ENCODE data around the gene SYT9. TPM values are rescaled to one million over a fixed set of nuclear protein-coding genes. Genes with fewer than 3 reads are reported as not detected.

The SYT9 gene
- total RNA-seq, 1 experiment from 2014 or later, result not detected

DNA sequence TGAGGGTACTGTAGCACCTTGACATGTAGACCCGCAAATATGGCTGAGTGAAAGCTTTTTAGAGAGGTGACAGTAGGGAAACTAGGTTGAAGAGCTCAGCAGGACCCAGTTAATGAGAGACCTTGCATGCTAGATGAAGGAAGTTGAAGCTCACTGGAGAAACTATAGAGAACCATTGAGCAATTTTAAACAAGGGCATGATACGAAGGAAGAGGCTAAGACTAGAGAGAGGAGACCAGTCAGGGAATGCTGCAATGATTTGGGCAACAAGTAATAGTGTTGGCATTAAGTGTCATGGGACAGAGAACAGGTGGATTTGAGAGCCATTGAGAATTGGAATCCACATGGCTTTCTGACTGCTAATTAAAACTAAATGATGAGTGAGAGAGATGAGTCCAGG lies 237.7 kb downstream of the SYT9 start:
- TF ChIP-seq, protein P1, sequence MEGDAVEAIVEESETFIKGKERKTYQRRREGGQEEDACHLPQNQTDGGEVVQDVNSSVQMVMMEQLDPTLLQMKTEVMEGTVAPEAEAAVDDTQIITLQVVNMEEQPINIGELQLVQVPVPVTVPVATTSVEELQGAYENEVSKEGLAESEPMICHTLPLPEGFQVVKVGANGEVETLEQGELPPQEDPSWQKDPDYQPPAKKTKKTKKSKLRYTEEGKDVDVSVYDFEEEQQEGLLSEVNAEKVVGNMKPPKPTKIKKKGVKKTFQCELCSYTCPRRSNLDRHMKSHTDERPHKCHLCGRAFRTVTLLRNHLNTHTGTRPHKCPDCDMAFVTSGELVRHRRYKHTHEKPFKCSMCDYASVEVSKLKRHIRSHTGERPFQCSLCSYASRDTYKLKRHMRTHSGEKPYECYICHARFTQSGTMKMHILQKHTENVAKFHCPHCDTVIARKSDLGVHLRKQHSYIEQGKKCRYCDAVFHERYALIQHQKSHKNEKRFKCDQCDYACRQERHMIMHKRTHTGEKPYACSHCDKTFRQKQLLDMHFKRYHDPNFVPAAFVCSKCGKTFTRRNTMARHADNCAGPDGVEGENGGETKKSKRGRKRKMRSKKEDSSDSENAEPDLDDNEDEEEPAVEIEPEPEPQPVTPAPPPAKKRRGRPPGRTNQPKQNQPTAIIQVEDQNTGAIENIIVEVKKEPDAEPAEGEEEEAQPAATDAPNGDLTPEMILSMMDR (IDR thresholded peaks at IDR 0.05; ENCODE audit: unreplicated experiment), result no peak
- intact Hi-C loops (cut with micrococcal nuclease; ENCODE audit: unreplicated experiment), result no loop called here
- Mint-ChIP-seq H3K27ac (ENCODE audit: unreplicated experiment) (no peak overlapping the region), H3K4me3 (ENCODE audit: low read depth, unreplicated experiment) (no peak overlapping the region), H3K4me1 (ENCODE audit: low read depth, unreplicated experiment) (no peaks in the 10 kb centered on the region), H3K27me3 (ENCODE audit: unreplicated experiment) (peaks cover 47% of the 10 kb centered on the region), H3K9me3 (ENCODE audit: low read depth, unreplicated experiment) (no peaks in the 10 kb centered on the region), H3K36me3 (ENCODE audit: insufficient read depth, unreplicated experiment) (no peaks in the 10 kb centered on the region)
- BruUV-seq (replicated peaks), result no TSS peak
- CTCF ChIA-PET, result no interaction called here
- DNase-seq, result no peak

DNA sequence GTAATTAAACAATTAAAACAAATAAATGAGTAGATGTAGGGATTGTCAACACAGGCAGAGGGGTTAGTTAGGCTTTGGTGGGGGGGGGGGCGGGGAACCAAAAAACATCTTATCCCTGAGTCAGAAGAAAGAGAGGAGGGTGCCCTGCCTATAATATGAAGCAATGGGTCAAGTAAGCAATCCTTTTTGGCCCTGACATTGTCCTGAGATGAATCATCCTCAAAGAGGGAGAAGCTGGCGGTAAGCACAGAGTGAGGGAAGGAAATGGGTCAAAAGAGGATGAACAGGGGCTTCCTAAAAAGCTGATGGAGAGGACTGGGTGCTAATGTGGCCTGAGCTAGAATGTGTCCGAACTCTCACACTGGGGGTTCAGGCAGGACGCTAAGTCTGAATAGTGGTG lies 238.3 kb downstream of the SYT9 start:
- BruUV-seq (replicated peaks), result no TSS peak
- CTCF ChIA-PET, result interaction anchor here (0.7 kb wide), 1 partner anchor 1137 kb away, joined by 6 read pairs; no protein-coding TSS in a partner anchor
- Mint-ChIP-seq H3K9me3 (ENCODE audit: low read depth, unreplicated experiment) (no peaks in the 10 kb centered on the region), H3K36me3 (ENCODE audit: insufficient read depth, unreplicated experiment) (no peaks in the 10 kb centered on the region), H3K4me3 (ENCODE audit: low read depth, unreplicated experiment) (no peak overlapping the region), H3K27me3 (ENCODE audit: unreplicated experiment) (peaks cover 54% of the 10 kb centered on the region), H3K27ac (ENCODE audit: unreplicated experiment) (no peak overlapping the region), H3K4me1 (ENCODE audit: low read depth, unreplicated experiment) (no peaks in the 10 kb centered on the region)
- TF ChIP-seq, protein P1 (IDR thresholded peaks at IDR 0.05; ENCODE audit: unreplicated experiment), result no peak
- intact Hi-C loops (cut with micrococcal nuclease; ENCODE audit: unreplicated experiment), result no loop called here
- no peak for DNase-seq

DNA sequence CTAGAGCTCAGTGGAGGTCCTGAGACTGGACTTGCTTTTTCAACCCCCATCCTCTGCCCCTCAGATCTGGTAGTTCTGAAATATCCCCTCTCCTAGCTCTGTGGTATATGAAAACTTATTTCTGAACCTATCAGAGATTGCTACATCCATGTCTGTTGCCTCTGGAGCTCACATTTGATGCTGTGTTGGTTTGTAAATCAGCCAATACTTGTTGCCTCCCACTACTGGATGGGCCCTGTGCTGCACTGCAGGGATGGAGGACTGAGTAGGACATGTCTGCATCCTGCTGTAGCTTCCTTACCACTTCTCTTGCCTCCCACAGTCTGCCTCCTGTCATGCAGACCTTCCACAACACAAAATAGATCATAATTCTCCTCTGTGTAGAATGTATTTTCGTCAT lies 238.8 kb downstream of the SYT9 start:
- intact Hi-C loops (cut with micrococcal nuclease; ENCODE audit: unreplicated experiment), result no loop called here
- Mint-ChIP-seq H3K36me3 (ENCODE audit: insufficient read depth, unreplicated experiment) (no peaks in the 10 kb centered on the region), H3K27me3 (ENCODE audit: unreplicated experiment) (peaks cover 59% of the 10 kb centered on the region), H3K4me1 (ENCODE audit: low read depth, unreplicated experiment) (no peaks in the 10 kb centered on the region), H3K9me3 (ENCODE audit: low read depth, unreplicated experiment) (no peaks in the 10 kb centered on the region), H3K4me3 (ENCODE audit: low read depth, unreplicated experiment) (no peak overlapping the region), H3K27ac (ENCODE audit: unreplicated experiment) (no peak overlapping the region)
- CTCF ChIA-PET, result interaction anchor here (0.7 kb wide), 1 partner anchor 1137 kb away, joined by 6 read pairs; no protein-coding TSS in a partner anchor
- no peak for DNase-seq
- no TSS peak for BruUV-seq (replicated peaks)
- TF ChIP-seq, protein P1 (IDR thresholded peaks at IDR 0.05; ENCODE audit: unreplicated experiment), result no peak

DNA sequence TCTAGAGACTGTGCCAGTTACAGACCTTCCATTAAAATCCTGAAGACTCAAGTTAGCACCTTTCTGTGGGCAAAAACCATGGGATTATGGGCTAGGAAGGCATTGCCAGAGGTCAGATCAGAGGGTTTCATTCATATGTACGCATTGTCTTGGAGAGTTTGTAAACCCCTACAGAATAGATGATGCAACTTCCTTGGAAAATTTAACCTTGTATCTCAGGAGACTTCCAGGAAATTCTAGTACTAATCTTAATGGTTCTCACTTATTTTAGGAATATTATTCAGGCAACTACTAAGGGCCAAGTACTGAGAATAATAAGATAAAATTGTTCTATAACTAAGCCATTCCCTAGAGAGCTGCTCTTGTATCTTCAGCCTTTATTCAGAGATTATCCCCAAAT lies 240.5 kb downstream of the SYT9 start:
- H3K27me3 Mint-ChIP-seq (ENCODE audit: unreplicated experiment), result peaks cover 72% of the 10 kb centered on the region
- intact Hi-C loops (cut with micrococcal nuclease; ENCODE audit: unreplicated experiment), result no loop called here
- no peak overlapping the region for H3K27ac Mint-ChIP-seq (ENCODE audit: unreplicated experiment)
- H3K4me3 Mint-ChIP-seq (ENCODE audit: low read depth, unreplicated experiment), result no peak overlapping the region
- no peaks in the 10 kb centered on the region for H3K4me1 Mint-ChIP-seq (ENCODE audit: low read depth, unreplicated experiment)
- CTCF ChIA-PET, result no interaction called here
- BruUV-seq (replicated peaks), result no TSS peak
- H3K36me3 Mint-ChIP-seq (ENCODE audit: insufficient read depth, unreplicated experiment), result no peaks in the 10 kb centered on the region
- TF ChIP-seq, protein P1 (IDR thresholded peaks at IDR 0.05; ENCODE audit: unreplicated experiment), result no peak
- H3K9me3 Mint-ChIP-seq (ENCODE audit: low read depth, unreplicated experiment), result no peaks in the 10 kb centered on the region
- no peak for DNase-seq
